ENCODE measurements around the gene DEAF1.

- TF ChIP-seq POLR2A (IDR thresholded peaks at IDR 0.05; ENCODE audit: low read depth, low read length) (no peak), CTCF (IDR thresholded peaks at IDR 0.05; ENCODE audit: extremely low read depth in 1 of 2, insufficient read depth in 1 of 2, low read depth in 1 of 2, low read length in 2 of 2) (no peak), MYC (IDR thresholded peaks at IDR 0.05; ENCODE audit: low read depth, low read length) (no peak)
Measured at GRCh38 chr11:665062-665703, 29.8 kb downstream of the DEAF1 start.

Data from endothelial cell of umbilical vein (primary cell).